Peyer's patch (tissue), 4 donors: Measurements from ENCODE around the gene ANO9.

ENCODE experiments used
- CTCF ChIP-seq, 6 experiments: fragments of 450-650 bp in 4 of 6; fragments of 200-600 bp in 2 of 6; sonication (generic) in 1 of 6; IDR thresholded peaks; one replicate each; pipeline ENCODE4 v1.5.1; 2017 to 2019; ENCODE audit warnings: antibody characterized with exemption in 6 of 6, mild to moderate bottlenecking in 3 of 6, moderate library complexity in 1 of 6
- POLR2A ChIP-seq, 2 donors: fragments of 450-650 bp; IDR thresholded peaks; one replicate each; pipeline ENCODE4 v1.5.1; 2017; ENCODE audit warnings: antibody characterized with exemption in 2 of 2, mild to moderate bottlenecking in 2 of 2, moderate library complexity in 2 of 2

- TF ChIP-seq POLR2A (IDR thresholded peaks at IDR 0.05), result no peak
- no peak for TF ChIP-seq CTCF (IDR thresholded peaks at IDR 0.05)
These were observed 41.5 kb downstream of the ANO9 start for GRCh38 chr11:400241-400689.
